LNCAP (cell line): ENCODE measurements around the gene PTDSS2.

ENCODE experiments used
- CTCF ChIP-seq: fragments of 450-650 bp; IDR thresholded peaks from 2 replicates; pipeline ENCODE4 v1.5.1; 2017; ENCODE audit warnings: mild to moderate bottlenecking

Gene PTDSS2

DNA sequence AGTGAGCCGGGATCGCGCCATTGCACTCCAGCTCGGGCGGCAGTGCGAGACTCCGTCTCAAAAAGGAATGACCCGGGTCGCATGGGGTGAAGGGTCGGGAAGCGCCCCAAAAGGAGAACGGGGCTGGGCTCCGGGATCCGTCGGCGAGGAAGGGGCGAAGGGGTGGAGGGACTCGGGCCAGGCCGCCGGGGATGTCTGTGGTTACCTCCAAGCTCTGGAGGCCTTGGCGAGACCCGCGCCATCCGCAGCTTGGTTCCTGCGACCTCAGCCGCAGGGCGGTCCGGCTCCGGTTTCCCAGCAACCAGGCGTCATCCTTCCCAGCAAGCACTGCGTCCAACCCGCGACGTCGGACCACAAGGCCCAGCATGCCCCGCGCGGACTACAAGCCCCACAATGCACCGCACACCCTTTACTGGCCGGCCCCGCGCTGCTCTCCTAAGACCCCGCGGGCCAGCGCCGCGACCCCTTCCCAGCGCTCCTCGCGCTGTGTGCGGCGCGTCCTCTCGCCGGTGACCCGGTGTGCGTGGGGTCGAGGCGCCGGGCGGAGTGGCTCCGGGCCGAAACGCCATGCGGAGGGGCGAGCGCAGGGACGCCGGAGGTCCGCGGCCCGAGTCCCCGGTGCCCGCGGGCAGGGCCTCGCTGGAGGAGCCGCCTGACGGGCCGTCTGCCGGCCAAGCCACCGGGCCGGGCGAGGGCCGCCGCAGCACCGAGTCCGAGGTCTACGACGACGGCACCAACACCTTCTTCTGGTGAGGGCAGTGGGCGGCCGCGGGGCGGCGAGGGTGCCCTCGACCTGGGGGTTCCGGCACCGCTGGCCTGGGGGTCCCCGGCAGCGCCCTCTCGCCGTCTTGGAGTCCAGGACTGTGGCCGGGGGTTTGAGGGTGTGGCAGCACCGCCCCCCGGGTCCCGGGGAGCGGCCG lies at the start of gene PTDSS2:
Gene PTDSS2, plus strand, starts transcription at position 391 of the 920 bp plus-strand sequence. Its CDS starts 177 bp downstream, at position 568.
- TF ChIP-seq CTCF = no peak

DNA sequence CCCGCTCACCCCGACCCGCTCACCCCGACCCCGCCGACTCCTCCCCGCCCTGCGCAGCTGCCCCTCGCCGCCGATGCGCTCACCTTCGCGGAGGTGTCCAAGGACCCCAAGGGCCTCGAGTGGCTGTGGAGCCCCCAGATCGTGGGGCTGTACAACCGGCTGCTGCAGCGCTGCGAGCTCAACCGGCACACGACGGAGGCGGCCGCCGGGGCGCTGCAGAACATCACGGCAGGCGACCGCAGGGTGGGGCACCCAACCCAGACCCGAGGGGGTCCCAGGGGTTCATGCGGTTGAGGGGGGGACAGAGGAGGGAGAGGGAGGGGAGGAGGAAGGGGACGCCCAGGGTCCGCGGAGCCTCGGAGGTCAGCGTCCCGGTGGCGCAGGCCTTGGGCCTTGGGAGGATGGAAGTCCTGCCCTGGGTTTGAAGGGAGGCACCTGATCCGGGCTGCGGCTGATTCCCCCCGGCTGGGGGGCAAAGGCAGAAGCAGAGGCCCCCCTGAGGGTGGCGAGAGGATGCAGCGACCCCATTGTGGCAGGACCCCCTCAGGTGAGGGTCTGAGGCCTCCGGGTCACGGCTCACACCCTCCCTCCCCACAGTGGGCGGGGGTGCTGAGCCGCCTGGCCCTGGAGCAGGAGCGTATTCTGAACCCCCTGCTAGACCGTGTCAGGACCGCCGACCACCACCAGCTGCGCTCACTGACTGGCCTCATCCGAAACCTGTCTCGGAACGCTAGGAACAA lies 46.9 kb upstream of the PTDSS2 start:
- TF ChIP-seq CTCF = no peak

GRCh38 chr11:403761-404431 lies 46.2 kb upstream of the PTDSS2 start:
- no peak for TF ChIP-seq CTCF

DNA sequence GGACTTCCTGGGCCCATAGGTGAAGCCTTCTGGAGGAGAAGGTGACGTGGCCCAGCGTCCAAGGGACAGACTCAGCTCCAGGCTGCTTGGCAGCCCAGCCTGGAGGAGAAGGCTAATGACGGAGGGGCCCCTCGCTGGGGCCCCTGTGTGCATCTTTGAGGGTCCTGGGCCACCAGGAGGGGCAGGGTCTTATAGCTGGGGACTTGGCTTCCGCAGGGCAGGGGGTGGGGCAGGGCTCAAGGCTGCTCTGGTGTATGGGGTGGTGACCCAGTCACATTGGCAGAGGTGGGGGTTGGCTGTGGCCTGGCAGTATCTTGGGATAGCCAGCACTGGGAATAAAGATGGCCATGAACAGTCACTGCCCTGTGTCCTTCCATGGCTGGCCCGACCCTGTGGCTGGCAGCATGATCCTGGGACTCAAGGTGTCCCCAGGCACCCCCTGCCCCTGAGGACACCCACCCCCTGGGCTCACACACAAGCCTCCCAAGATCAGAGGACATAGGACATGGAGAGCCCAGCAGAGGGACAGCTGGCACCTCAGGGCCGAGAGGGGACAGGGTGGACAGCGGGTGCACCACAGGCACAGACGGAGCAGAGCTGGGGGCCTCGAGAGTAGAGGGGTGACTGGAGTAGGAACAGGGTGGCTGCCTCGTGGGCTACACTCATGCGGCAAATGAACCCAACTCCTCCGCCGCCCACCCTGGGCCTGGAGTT lies 45.4 kb upstream of the PTDSS2 start:
- TF ChIP-seq CTCF = no peak

DNA sequence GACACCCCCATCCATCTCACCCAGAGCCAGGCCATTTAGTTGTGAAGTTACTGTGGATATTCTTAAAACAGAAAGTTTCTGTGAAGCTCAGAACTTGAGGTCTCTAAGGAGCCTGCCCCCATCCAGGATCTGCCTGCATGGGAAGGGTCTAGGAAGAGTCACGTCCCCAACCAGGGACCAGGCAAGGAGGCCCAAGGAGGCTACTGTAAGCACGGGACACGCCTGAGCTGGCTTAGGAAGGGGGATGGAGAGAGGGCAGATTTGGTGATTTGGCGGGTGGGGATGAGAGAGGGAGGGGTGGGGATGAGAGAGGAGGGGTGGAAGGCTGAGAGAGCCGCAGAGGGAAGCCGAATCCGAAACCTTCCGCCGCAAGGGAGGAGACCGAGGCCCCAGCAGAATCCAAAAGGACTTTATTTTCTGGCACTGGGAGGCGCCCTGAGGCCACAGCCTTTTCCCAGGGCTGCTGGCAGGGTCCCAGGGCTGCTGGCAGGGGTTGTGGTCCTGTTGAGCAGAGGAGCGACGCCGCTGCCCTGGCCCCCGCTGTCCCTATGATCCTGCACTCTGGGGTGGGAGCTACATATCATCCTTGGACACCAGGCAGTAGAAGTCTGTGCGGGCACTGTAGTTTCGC lies 44.6 kb upstream of the PTDSS2 start:
- no peak for TF ChIP-seq CTCF

- TF ChIP-seq CTCF = no peak
Observed at GRCh38 chr11:405954-406795, 43.9 kb upstream of the PTDSS2 start.
